ENCODE results near the gene NFAT5.
"Not testable (repeated sequence)": the region's sequence is repeated elsewhere in the genome, so short reads cannot be mapped to it uniquely, and the experiment has no call there.

The NFAT5 gene

DNA sequence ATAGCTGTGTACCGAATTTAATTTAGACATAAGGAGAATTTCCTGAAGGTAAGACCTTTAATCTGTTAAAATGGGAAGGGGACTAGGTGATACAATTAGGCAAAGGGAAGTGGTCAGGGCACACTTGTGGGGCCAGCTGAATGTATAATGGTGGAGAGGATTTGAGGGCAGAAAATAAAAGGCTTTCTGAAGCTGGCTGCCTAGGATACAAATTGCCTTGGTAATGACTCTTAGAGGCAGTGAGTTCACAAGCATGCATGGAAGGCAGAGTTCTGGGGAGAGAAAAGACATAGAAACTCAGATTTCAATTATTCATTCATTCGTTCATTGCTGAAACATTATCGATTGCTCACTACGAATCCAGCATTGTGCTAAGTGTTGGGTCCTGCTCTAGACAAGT is 12.4 kb upstream of the NFAT5 start:
- H3K27me3 ChIP-seq (replicated peaks) = no peaks in the 10 kb centered on the region
- H3K4me3 ChIP-seq (ENCODE audit: low read depth, low read length) = no peak overlapping the region
- H3K27ac ChIP-seq = no peak overlapping the region
- no peaks in the 10 kb centered on the region for H3K36me3 ChIP-seq (replicated peaks)
- in situ Hi-C loops (cut with HindIII; ENCODE audit: low pct_ligation_motif_present, low sequenced_read_pairs) = no loop called here
- DNase-seq = no peak
- TF ChIP-seq, protein P1, sequence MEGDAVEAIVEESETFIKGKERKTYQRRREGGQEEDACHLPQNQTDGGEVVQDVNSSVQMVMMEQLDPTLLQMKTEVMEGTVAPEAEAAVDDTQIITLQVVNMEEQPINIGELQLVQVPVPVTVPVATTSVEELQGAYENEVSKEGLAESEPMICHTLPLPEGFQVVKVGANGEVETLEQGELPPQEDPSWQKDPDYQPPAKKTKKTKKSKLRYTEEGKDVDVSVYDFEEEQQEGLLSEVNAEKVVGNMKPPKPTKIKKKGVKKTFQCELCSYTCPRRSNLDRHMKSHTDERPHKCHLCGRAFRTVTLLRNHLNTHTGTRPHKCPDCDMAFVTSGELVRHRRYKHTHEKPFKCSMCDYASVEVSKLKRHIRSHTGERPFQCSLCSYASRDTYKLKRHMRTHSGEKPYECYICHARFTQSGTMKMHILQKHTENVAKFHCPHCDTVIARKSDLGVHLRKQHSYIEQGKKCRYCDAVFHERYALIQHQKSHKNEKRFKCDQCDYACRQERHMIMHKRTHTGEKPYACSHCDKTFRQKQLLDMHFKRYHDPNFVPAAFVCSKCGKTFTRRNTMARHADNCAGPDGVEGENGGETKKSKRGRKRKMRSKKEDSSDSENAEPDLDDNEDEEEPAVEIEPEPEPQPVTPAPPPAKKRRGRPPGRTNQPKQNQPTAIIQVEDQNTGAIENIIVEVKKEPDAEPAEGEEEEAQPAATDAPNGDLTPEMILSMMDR (IDR thresholded peaks at IDR 0.05; ENCODE audit: low read depth, low read length, missing control alignments) = no peak

- TF ChIP-seq, protein P1 (IDR thresholded peaks at IDR 0.05; ENCODE audit: low read depth, low read length, missing control alignments) = no peak
- no peak for DNase-seq
- in situ Hi-C loops (cut with HindIII; ENCODE audit: low pct_ligation_motif_present, low sequenced_read_pairs) = no loop called here
These were observed 11.3 kb upstream of the NFAT5 start for GRCh38 chr16:69554495-69554894.

DNA sequence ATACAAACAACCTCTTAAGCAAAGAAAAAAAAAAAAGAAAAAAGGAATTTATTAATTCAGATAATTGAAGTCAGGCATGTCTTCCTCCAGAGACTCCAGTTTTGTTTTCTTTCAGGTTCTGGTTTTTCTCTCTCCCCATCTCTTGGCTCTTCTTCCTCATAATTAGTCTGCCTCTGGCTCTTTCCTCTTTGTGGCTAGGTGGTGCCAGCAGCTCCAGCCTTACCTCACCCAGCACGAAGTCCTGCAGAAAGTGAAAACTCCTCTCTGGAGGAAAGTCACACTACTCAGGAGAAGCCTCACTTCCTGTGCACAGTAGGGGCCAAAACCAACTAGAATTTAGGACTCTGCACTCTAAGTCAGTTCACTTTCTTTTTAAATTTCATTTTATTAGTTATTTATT is 10.3 kb upstream of the NFAT5 start:
- Histone ChIP-seq H3K27ac (no peak overlapping the region), H3K27me3 (replicated peaks) (no peaks in the 10 kb centered on the region), H3K36me3 (replicated peaks) (no peaks in the 10 kb centered on the region), H3K4me3 (ENCODE audit: low read depth, low read length) (no peak overlapping the region)
- in situ Hi-C loops (cut with HindIII; ENCODE audit: low pct_ligation_motif_present, low sequenced_read_pairs) = no loop called here
- TF ChIP-seq, protein P1 (IDR thresholded peaks at IDR 0.05; ENCODE audit: low read depth, low read length, missing control alignments) = no peak
- no peak for DNase-seq

More at GRCh38 chr16:69554495-69554894, 11.3 kb upstream of the NFAT5 start:
- H3K27me3 ChIP-seq (replicated peaks) = no peaks in the 10 kb centered on the region
- H3K36me3 ChIP-seq (replicated peaks) = no peaks in the 10 kb centered on the region
- no peak overlapping the region for H3K4me3 ChIP-seq (ENCODE audit: low read depth, low read length)
- H3K27ac ChIP-seq = no peak overlapping the region

DNA sequence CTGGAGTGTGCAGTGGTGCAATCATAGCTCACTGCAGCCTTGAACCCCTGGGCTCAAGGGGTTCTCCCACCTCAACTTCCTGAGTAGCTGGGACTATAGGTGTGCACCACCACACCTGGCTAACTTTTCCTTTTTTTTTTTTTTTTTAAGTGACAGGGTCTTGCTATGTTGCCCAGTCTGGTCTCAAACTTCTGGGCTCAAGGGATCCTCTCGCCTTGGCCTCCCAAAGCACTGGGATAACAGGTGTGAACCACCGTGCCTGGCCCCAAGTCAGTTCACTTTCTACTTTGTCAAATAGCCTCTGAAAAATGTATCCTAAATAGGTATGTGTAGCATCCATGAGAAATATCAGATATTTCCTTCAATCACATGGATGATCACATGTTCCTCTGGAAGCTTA is 9.9 kb upstream of the NFAT5 start:
- no peaks in the 10 kb centered on the region for H3K36me3 ChIP-seq (replicated peaks)
- DNase-seq = no peak
- TF ChIP-seq, protein P1 (IDR thresholded peaks at IDR 0.05; ENCODE audit: low read depth, low read length, missing control alignments) = no peak
- H3K27ac ChIP-seq = no peak overlapping the region
- H3K4me3 ChIP-seq (ENCODE audit: low read depth, low read length) = no peak overlapping the region
- H3K27me3 ChIP-seq (replicated peaks) = no peaks in the 10 kb centered on the region
- in situ Hi-C loops (cut with HindIII; ENCODE audit: low pct_ligation_motif_present, low sequenced_read_pairs) = no loop called here

DNA sequence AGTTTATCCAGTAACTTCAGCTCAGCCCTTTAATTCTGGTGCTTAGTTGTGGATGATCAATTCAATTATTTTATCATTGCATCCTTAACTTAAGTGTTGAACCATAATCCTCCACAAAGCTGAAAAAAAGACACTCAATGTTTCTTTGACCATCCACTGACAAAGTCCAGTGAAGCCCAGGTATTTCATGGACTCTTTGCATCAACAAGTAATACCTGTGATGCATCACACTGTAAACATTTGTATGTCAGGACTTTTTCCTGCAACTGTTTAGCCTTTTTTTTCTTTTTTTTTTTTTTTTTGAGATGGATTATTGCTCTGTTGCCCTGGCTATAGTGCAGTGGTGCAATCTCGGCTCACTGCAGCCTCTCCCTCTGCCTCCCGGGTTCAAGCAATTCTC is 6.6 kb upstream of the NFAT5 start:
- no peak overlapping the region for H3K27ac ChIP-seq
- H3K36me3 ChIP-seq (replicated peaks) = no peaks in the 10 kb centered on the region
- TF ChIP-seq, protein P1 (IDR thresholded peaks at IDR 0.05; ENCODE audit: low read depth, low read length, missing control alignments) = no peak
- no peak for DNase-seq
- in situ Hi-C loops (cut with HindIII; ENCODE audit: low pct_ligation_motif_present, low sequenced_read_pairs) = no loop called here
- H3K4me3 ChIP-seq (ENCODE audit: low read depth, low read length) = no peak overlapping the region
- H3K27me3 ChIP-seq (replicated peaks) = no peaks in the 10 kb centered on the region

- H3K27ac ChIP-seq; H3K36me3 ChIP-seq (replicated peaks); H3K27me3 ChIP-seq (replicated peaks); in situ Hi-C loops (cut with HindIII; ENCODE audit: low pct_ligation_motif_present, low sequenced_read_pairs); H3K4me3 ChIP-seq (ENCODE audit: low read depth, low read length); DNase-seq: not testable (repeated sequence)
These were observed 4.4 kb upstream of the NFAT5 start for GRCh38 chr16:69561367-69561766.
